GM12801 (cell line): ENCODE results near the gene MFNG.

Experiments used
- TF ChIP-seq, protein P1 (sequence below): IDR thresholded peaks from one replicate; pipeline ENCODE4 v1.5.1; 2011; ENCODE audit warnings: control low read depth; ENCODE audit not compliant: insufficient read length; ENCODE audit errors: extremely low read depth

The MFNG gene

GRCh38 chr22:37497062-37497599, 10.9 kb upstream of the MFNG start:
- TF ChIP-seq, protein P1, sequence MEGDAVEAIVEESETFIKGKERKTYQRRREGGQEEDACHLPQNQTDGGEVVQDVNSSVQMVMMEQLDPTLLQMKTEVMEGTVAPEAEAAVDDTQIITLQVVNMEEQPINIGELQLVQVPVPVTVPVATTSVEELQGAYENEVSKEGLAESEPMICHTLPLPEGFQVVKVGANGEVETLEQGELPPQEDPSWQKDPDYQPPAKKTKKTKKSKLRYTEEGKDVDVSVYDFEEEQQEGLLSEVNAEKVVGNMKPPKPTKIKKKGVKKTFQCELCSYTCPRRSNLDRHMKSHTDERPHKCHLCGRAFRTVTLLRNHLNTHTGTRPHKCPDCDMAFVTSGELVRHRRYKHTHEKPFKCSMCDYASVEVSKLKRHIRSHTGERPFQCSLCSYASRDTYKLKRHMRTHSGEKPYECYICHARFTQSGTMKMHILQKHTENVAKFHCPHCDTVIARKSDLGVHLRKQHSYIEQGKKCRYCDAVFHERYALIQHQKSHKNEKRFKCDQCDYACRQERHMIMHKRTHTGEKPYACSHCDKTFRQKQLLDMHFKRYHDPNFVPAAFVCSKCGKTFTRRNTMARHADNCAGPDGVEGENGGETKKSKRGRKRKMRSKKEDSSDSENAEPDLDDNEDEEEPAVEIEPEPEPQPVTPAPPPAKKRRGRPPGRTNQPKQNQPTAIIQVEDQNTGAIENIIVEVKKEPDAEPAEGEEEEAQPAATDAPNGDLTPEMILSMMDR: no peak

- TF ChIP-seq, protein P1: no peak
Measured at GRCh38 chr22:37496651-37497050, 10.5 kb upstream of the MFNG start.

- TF ChIP-seq, protein P1: no peak
Measured at GRCh38 chr22:37493979-37494378, 7.8 kb upstream of the MFNG start.

DNA sequence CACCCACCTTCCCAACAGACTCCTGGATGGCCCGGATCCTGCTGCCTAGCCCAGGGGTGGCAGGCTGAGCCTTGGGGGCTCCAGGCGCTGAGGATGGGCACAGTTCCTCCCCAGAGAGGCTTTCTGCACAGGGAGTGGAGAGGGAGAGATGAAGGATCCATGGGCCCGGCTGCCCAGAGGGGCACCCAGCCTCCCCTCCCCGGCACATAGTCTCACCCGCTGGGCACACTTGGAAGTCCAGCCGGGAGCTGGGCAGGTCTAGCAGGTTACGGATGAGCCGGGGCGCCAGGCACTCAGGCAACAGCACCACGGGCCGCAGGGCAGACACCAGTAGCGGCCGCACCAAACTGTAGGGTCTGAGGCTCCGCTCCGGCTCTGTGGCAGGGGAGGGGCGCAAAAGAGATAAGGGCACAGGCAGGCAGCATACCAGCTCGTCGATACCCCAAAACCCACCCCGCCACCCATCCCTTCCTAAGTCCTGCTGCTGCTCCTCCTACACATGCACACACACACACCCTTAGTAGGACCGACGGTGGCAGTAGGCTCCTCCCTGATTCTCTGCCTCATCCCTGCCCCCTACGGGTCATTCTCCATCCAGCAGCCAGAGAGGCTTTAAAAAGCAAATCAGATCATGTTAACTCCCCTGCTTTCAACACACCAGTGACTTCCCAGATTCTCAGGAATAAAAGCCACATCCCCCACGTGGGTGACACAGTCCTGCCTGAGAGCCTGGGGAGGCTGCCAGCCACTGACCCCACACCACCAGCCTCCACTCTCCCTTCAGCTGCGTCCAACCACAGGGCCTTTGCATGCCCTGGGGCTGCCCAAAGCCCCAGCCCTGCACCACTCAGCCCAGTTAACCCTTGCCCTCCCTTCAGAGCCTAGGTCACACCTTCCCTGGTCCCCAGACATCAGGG, 6.5 kb upstream of the MFNG start:
- TF ChIP-seq, protein P1: no peak

- TF ChIP-seq, protein P1: no peak
Measured at GRCh38 chr22:37491559-37492427, 5.6 kb upstream of the MFNG start.

DNA sequence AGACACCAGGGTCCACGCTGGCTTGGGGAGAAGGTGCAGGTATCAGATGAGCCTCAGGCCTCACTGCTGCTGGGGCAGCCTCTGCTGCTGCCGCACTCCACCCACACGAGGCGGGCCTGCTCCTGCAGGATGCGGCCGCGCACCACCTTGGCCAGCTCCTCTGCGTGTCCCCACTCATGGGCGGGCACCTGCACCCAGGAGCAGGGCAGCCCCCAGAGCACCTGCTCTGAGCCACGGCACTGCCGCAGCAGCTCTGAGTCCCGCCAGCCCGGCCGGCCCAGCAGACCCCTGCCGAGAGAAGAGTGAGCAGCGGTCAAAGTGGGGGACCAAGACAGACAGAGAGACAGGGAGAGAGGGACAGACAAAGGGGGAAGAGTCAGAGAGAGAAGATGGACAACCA, 4.9 kb upstream of the MFNG start:
- TF ChIP-seq, protein P1: no peak

DNA sequence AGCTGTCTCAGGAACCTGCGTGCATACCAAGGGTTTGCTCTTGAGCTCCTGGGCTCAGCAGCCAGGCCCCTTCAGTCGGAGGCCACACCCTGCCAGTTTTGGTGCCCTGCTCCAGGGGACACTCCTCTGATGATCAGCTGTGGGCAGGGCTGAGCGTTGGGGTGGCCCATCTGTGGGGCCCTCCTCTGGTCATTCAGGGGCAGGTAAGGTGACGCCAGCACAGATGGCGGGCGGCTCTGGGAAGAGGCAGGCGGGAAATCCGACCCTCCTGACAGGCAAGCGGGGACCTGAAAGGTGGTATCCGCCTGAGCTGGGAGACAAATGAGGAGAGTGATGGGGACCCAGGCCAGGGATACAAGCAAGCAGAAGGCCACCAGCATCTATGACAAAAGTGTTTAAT, 3.8 kb upstream of the MFNG start:
- TF ChIP-seq, protein P1: no peak
